NCI-H524 (cell line): ENCODE measurements around the gene SLC7A4.
"Not testable (repeated sequence)": the region's sequence is repeated elsewhere in the genome, so short reads cannot be mapped to it uniquely, and the experiment has no call there.

Experiments used
- DNase-seq, 2 experiments: peaks; one replicate each; lab custom pipeline; 2025; lab: John Stamatoyannopoulos, UW

SLC7A4 gene

GRCh38 chr22:21032037-21032867 lies at the start of gene SLC7A4:
Gene SLC7A4, minus strand, starts transcription at chr22:21032561. Its CDS starts 749 bp downstream, at chr22:21031812.
- peak in 1 of 2 experiments; percentile 22 for DNase-seq

- no peak for DNase-seq
Observed at GRCh38 chr22:21080435-21081137, 48.2 kb upstream of the SLC7A4 start.

GRCh38 chr22:21079493-21079892 lies 47.1 kb upstream of the SLC7A4 start:
- no peak for DNase-seq

- DNase-seq = no peak
Observed at GRCh38 chr22:21078916-21079315, 46.6 kb upstream of the SLC7A4 start.

GRCh38 chr22:21077884-21078508 lies 45.6 kb upstream of the SLC7A4 start:
- DNase-seq = no peak

- no peak for DNase-seq
Observed at GRCh38 chr22:21076912-21077625, 44.7 kb upstream of the SLC7A4 start.

- no peak for DNase-seq
Observed at GRCh38 chr22:21075516-21076138, 43.3 kb upstream of the SLC7A4 start.

GRCh38 chr22:21074102-21074715 lies 41.8 kb upstream of the SLC7A4 start:
- DNase-seq = no peak

GRCh38 chr22:21073482-21073881 lies 41.1 kb upstream of the SLC7A4 start:
- DNase-seq = no peak

GRCh38 chr22:21073023-21073422 lies 40.7 kb upstream of the SLC7A4 start:
- no peak for DNase-seq

- not testable (repeated sequence) for DNase-seq
Observed at GRCh38 chr22:21071796-21072195, 39.4 kb upstream of the SLC7A4 start.

- no peak for DNase-seq
Observed at GRCh38 chr22:21070690-21071615, 38.6 kb upstream of the SLC7A4 start.

- no peak for DNase-seq
Observed at GRCh38 chr22:21069375-21069774, 37.0 kb upstream of the SLC7A4 start.

- DNase-seq = no peak
Observed at GRCh38 chr22:21068681-21069276, 36.4 kb upstream of the SLC7A4 start.

GRCh38 chr22:21067901-21068680 lies 35.7 kb upstream of the SLC7A4 start:
- DNase-seq = no peak

- no peak for DNase-seq
Observed at GRCh38 chr22:21067075-21067900, 34.9 kb upstream of the SLC7A4 start.

GRCh38 chr22:21064917-21065864 lies 32.8 kb upstream of the SLC7A4 start:
- no peak for DNase-seq
